NCI-H526 (cell line): Measurements from ENCODE around the gene SLC25A27.

ENCODE experiments used
- DNase-seq, 2 experiments: peaks; one replicate each; lab custom pipeline; 2025; lab: John Stamatoyannopoulos, UW

The SLC25A27 gene

GRCh38 chr6:46651816-46652215 lies 959 bp upstream of the SLC25A27 start:
- peak in 1 of 2 experiments; percentile 21 for DNase-seq

- DNase-seq = peak in 1 of 2 experiments; percentile 33
Observed at GRCh38 chr6:46652232-46652602, 558 bp upstream of the SLC25A27 start.

- DNase-seq = no peak
Observed at GRCh38 chr6:46653439-46654195, 842 bp downstream of the SLC25A27 start.

GRCh38 chr6:46655803-46656202 lies 3.0 kb downstream of the SLC25A27 start:
- DNase-seq = peak in 1 of 2 experiments; percentile 30

GRCh38 chr6:46657642-46658041 lies 4.9 kb downstream of the SLC25A27 start:
- no peak for DNase-seq

GRCh38 chr6:46661483-46661882 lies 8.7 kb downstream of the SLC25A27 start:
- DNase-seq = no peak

GRCh38 chr6:46667377-46667776 lies 14.6 kb downstream of the SLC25A27 start:
- DNase-seq = no peak

GRCh38 chr6:46674410-46674809 lies 21.6 kb downstream of the SLC25A27 start:
- DNase-seq = no peak

- DNase-seq = no peak
Observed at GRCh38 chr6:46676604-46677313, 24.0 kb downstream of the SLC25A27 start.

GRCh38 chr6:46677314-46677654 lies 24.5 kb downstream of the SLC25A27 start:
- DNase-seq = peak in 1 of 2 experiments; percentile 4

GRCh38 chr6:46684771-46685170 lies 32.0 kb downstream of the SLC25A27 start:
- DNase-seq = no peak

GRCh38 chr6:46687619-46688097 lies 34.9 kb downstream of the SLC25A27 start, which contains the start of gene TDRD6:
TSS of gene TDRD6 (plus strand) at chr6:46687885. CDS start at chr6:46688129, 244 bp downstream.
- DNase-seq = no peak

GRCh38 chr6:46688117-46688965 lies 35.6 kb downstream of the SLC25A27 start:
- no peak for DNase-seq

- DNase-seq = no peak
Observed at GRCh38 chr6:46688966-46689335, 36.2 kb downstream of the SLC25A27 start.

- no peak for DNase-seq
Observed at GRCh38 chr6:46689657-46690056, 36.9 kb downstream of the SLC25A27 start.

- DNase-seq = no peak
Observed at GRCh38 chr6:46690141-46690755, 37.5 kb downstream of the SLC25A27 start.

- no peak for DNase-seq
Observed at GRCh38 chr6:46690911-46691451, 38.2 kb downstream of the SLC25A27 start.

GRCh38 chr6:46699970-46700369 lies 47.2 kb downstream of the SLC25A27 start:
- no peak for DNase-seq

- peak; percentile 12 to 73 for DNase-seq
Observed at GRCh38 chr6:46704562-46704961, 51.8 kb downstream of the SLC25A27 start.

- no peak for DNase-seq
Observed at GRCh38 chr6:46706464-46706863, 53.7 kb downstream of the SLC25A27 start.

GRCh38 chr6:46711491-46711890 lies 58.7 kb downstream of the SLC25A27 start:
- no peak for DNase-seq

GRCh38 chr6:46715141-46715540 lies 62.4 kb downstream of the SLC25A27 start:
- DNase-seq = no peak
